HK-2 (cell line): Measurements from ENCODE around the gene MRPS22.
"Not testable (repeated sequence)": the region's sequence is repeated elsewhere in the genome, so short reads cannot be mapped to it uniquely, and the experiment has no call there.

Source experiments
- DNase-seq: peaks from one replicate; pipeline ENCODE4 v3.0.0-alpha.2; 2018; ENCODE audit not compliant: unreplicated experiment

The MRPS22 gene

DNA sequence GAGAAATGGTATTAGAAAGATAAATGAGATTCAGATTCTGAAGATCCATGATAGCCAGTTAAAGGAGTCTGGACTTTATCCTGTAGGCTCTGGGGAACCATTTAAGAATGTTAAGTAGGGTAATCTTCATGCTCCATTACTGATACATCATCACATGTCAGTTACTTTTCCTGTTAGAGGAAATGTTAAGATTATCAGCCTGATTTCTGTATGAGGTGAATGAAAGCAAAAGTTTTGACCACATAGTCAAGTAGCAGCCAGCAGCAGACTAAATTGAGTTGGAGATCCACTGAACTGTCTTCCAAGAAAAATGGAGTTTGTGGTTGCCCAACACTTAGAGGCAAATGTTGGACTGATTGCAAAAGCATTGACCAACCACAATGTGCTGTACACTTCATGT, 50.3 kb downstream of the MRPS22 start:
- no peak for DNase-seq

- DNase-seq = no peak
These were observed 52.9 kb downstream of the MRPS22 start for GRCh38 chr3:139396707-139397106.

DNA sequence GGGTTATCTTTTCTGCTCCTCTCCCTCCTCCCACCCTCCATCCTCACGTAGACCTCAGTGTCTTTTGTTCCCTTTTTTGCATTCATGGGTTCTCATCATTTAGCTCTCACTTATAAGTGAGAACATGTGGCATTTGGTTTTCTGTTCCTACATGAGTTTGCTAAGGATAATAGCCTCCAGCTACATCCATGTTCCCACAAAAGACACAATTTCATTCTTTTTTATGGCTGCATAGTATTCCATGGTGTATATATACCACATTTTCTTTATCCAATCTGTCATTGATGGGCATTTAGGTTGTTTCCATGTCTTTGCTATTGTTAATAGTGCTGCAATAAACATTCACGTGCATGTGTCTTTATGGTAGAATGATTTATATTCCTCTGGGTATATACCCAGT, 57.3 kb downstream of the MRPS22 start:
- DNase-seq = not testable (repeated sequence)
